ENCODE data around the gene CBLN1.

Gene CBLN1

GRCh38 chr16:49277766-49278566 lies 3.7 kb downstream of the CBLN1 start:
- WGBS (ENCODE audit: insufficient coverage, insufficient read length): no CpG with 5 or more reads among the region's 49 CpGs
- Histone ChIP-seq H3K36me3 (ENCODE audit: control insufficient read depth, insufficient read depth, low read length) (no peaks in the 10 kb centered on the region; the same call in 1 of the 2 replicates), H3K4me1 (ENCODE audit: control insufficient read depth, insufficient read depth, low read length) (peaks cover 10% of the 10 kb centered on the region), H3K27ac (ENCODE audit: low read length) (no peak overlapping the region), H3K9me3 (ENCODE audit: control insufficient read depth, insufficient read depth, low read length) (no peaks in the 10 kb centered on the region; the same call in 1 of the 2 replicates), H3K4me3 (ENCODE audit: low read length) (no peak overlapping the region), H3K27me3 (ENCODE audit: control insufficient read depth, insufficient read depth, low read length) (peaks cover 83% of the 10 kb centered on the region)
- DNase-seq (ENCODE audit: low read depth, low spot score): no peak

- no CpG with 5 or more reads among the region's 18 CpGs for WGBS (ENCODE audit: insufficient coverage, insufficient read length)
- Histone ChIP-seq H3K27ac (ENCODE audit: low read length) (no peak overlapping the region), H3K9me3 (ENCODE audit: control insufficient read depth, insufficient read depth, low read length) (no peaks in the 10 kb centered on the region; the same call in 1 of the 2 replicates), H3K4me3 (ENCODE audit: low read length) (no peak overlapping the region), H3K4me1 (ENCODE audit: control insufficient read depth, insufficient read depth, low read length) (peaks cover 10% of the 10 kb centered on the region), H3K36me3 (ENCODE audit: control insufficient read depth, insufficient read depth, low read length) (no peaks in the 10 kb centered on the region; the same call in 1 of the 2 replicates), H3K27me3 (ENCODE audit: control insufficient read depth, insufficient read depth, low read length) (peaks cover 85% of the 10 kb centered on the region)
- no peak for DNase-seq (ENCODE audit: low read depth, low spot score)
Observed at GRCh38 chr16:49277386-49277742, 4.3 kb downstream of the CBLN1 start.

GRCh38 chr16:49276646-49277385 lies 4.8 kb downstream of the CBLN1 start:
- peaks cover 85% of the 10 kb centered on the region for H3K27me3 ChIP-seq (ENCODE audit: control insufficient read depth, insufficient read depth, low read length)
- no peaks in the 10 kb centered on the region; the same call in 1 of the 2 replicates for H3K9me3 ChIP-seq (ENCODE audit: control insufficient read depth, insufficient read depth, low read length)
- no peak for DNase-seq (ENCODE audit: low read depth, low spot score)
- no peak overlapping the region for H3K4me3 ChIP-seq (ENCODE audit: low read length)
- no peaks in the 10 kb centered on the region; the same call in 1 of the 2 replicates for H3K36me3 ChIP-seq (ENCODE audit: control insufficient read depth, insufficient read depth, low read length)
- H3K4me1 ChIP-seq (ENCODE audit: control insufficient read depth, insufficient read depth, low read length): peaks cover 10% of the 10 kb centered on the region
- no CpG with 5 or more reads among the region's 19 CpGs for WGBS (ENCODE audit: insufficient coverage, insufficient read length)
- no peak overlapping the region for H3K27ac ChIP-seq (ENCODE audit: low read length)

- no peak for DNase-seq (ENCODE audit: low read depth, low spot score)
- H3K4me1 ChIP-seq (ENCODE audit: control insufficient read depth, insufficient read depth, low read length): peaks cover 9% of the 10 kb centered on the region
- no peak overlapping the region for H3K27ac ChIP-seq (ENCODE audit: low read length)
- no peaks in the 10 kb centered on the region; the same call in 1 of the 2 replicates for H3K9me3 ChIP-seq (ENCODE audit: control insufficient read depth, insufficient read depth, low read length)
- H3K27me3 ChIP-seq (ENCODE audit: control insufficient read depth, insufficient read depth, low read length): peaks cover 81% of the 10 kb centered on the region
- no CpG with 5 or more reads among the region's 5 CpGs for WGBS (ENCODE audit: insufficient coverage, insufficient read length)
- no peak overlapping the region for H3K4me3 ChIP-seq (ENCODE audit: low read length)
- H3K36me3 ChIP-seq (ENCODE audit: control insufficient read depth, insufficient read depth, low read length): no peaks in the 10 kb centered on the region; the same call in 1 of the 2 replicates
Observed at GRCh38 chr16:49275870-49276269, 5.8 kb downstream of the CBLN1 start.

- peak overlapping the region; percentile 29; the same call in 1 of the 2 replicates for H3K4me3 ChIP-seq (ENCODE audit: low read length)
- peaks cover 74% of the 10 kb centered on the region for H3K27me3 ChIP-seq (ENCODE audit: control insufficient read depth, insufficient read depth, low read length)
- no peak overlapping the region for H3K27ac ChIP-seq (ENCODE audit: low read length)
- H3K4me1 ChIP-seq (ENCODE audit: control insufficient read depth, insufficient read depth, low read length): peaks cover 9% of the 10 kb centered on the region
- no peaks in the 10 kb centered on the region; the same call in 1 of the 2 replicates for H3K9me3 ChIP-seq (ENCODE audit: control insufficient read depth, insufficient read depth, low read length)
- DNase-seq (ENCODE audit: low read depth, low spot score): no peak
- WGBS (ENCODE audit: insufficient coverage, insufficient read length): no CpG with 5 or more reads among the region's 34 CpGs
- no peaks in the 10 kb centered on the region; the same call in 1 of the 2 replicates for H3K36me3 ChIP-seq (ENCODE audit: control insufficient read depth, insufficient read depth, low read length)
Observed at GRCh38 chr16:49275050-49275730, 6.4 kb downstream of the CBLN1 start.

- H3K9me3 ChIP-seq (ENCODE audit: control insufficient read depth, insufficient read depth, low read length): no peaks in the 10 kb centered on the region; the same call in 1 of the 2 replicates
- no peak for DNase-seq (ENCODE audit: low read depth, low spot score)
- H3K27ac ChIP-seq (ENCODE audit: low read length): no peak overlapping the region
- H3K4me1 ChIP-seq (ENCODE audit: control insufficient read depth, insufficient read depth, low read length): peaks cover 9% of the 10 kb centered on the region
- no peaks in the 10 kb centered on the region; the same call in 1 of the 2 replicates for H3K36me3 ChIP-seq (ENCODE audit: control insufficient read depth, insufficient read depth, low read length)
- no peak overlapping the region; the same call in 1 of the 2 replicates for H3K4me3 ChIP-seq (ENCODE audit: low read length)
- no CpG with 5 or more reads among the region's 11 CpGs for WGBS (ENCODE audit: insufficient coverage, insufficient read length)
- H3K27me3 ChIP-seq (ENCODE audit: control insufficient read depth, insufficient read depth, low read length): peaks cover 68% of the 10 kb centered on the region
Observed at GRCh38 chr16:49274591-49274990, 7.0 kb downstream of the CBLN1 start.

DNA sequence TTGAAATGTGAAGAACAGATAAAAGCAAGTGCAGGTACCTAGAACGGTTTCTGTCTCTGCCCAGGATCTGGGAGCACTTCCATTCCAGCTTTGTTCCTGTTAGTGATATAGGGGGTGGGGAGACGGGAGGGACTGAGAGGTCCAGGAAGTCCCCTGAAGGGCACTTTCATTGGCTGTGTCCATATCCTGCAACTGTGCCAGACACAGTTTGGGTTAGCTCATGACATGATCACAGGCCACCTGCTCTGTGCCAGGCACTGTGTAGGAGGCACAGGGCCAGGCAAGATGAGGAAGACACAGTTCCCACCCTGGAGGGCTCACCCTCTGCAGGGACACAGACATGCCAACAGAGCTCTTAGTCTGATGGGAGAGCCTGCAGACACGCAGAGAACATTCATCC lies 7.9 kb downstream of the CBLN1 start:
- Histone ChIP-seq H3K4me1 (ENCODE audit: control insufficient read depth, insufficient read depth, low read length) (peaks cover 9% of the 10 kb centered on the region), H3K9me3 (ENCODE audit: control insufficient read depth, insufficient read depth, low read length) (no peaks in the 10 kb centered on the region; the same call in 1 of the 2 replicates), H3K36me3 (ENCODE audit: control insufficient read depth, insufficient read depth, low read length) (no peaks in the 10 kb centered on the region; the same call in 1 of the 2 replicates), H3K27ac (ENCODE audit: low read length) (no peak overlapping the region), H3K27me3 (ENCODE audit: control insufficient read depth, insufficient read depth, low read length) (peaks cover 61% of the 10 kb centered on the region), H3K4me3 (ENCODE audit: low read length) (no peak overlapping the region)
- no CpG with 5 or more reads among the region's 3 CpGs for WGBS (ENCODE audit: insufficient coverage, insufficient read length)
- DNase-seq (ENCODE audit: low read depth, low spot score): no peak

- no CpG with 5 or more reads among the region's 3 CpGs for WGBS (ENCODE audit: insufficient coverage, insufficient read length)
Observed at GRCh38 chr16:49271363-49271762, 10.3 kb downstream of the CBLN1 start.

GRCh38 chr16:49269201-49269600 lies 12.4 kb downstream of the CBLN1 start:
- H3K27ac ChIP-seq (ENCODE audit: low read length): no peak overlapping the region
- H3K9me3 ChIP-seq (ENCODE audit: control insufficient read depth, insufficient read depth, low read length): no peaks in the 10 kb centered on the region; the same call in 1 of the 2 replicates
- DNase-seq (ENCODE audit: low read depth, low spot score): no peak
- no peak overlapping the region for H3K4me3 ChIP-seq (ENCODE audit: low read length)
- H3K27me3 ChIP-seq (ENCODE audit: control insufficient read depth, insufficient read depth, low read length): peaks cover 16% of the 10 kb centered on the region
- peaks cover 3% of the 10 kb centered on the region for H3K4me1 ChIP-seq (ENCODE audit: control insufficient read depth, insufficient read depth, low read length)
- no CpG with 5 or more reads among the region's 3 CpGs for WGBS (ENCODE audit: insufficient coverage, insufficient read length)
- no peaks in the 10 kb centered on the region for H3K36me3 ChIP-seq (ENCODE audit: control insufficient read depth, insufficient read depth, low read length)

More at GRCh38 chr16:49271363-49271762, 10.3 kb downstream of the CBLN1 start:
- Histone ChIP-seq H3K27me3 (ENCODE audit: control insufficient read depth, insufficient read depth, low read length) (peaks cover 37% of the 10 kb centered on the region), H3K27ac (ENCODE audit: low read length) (no peak overlapping the region), H3K4me3 (ENCODE audit: low read length) (no peak overlapping the region), H3K9me3 (ENCODE audit: control insufficient read depth, insufficient read depth, low read length) (no peaks in the 10 kb centered on the region; the same call in 1 of the 2 replicates), H3K36me3 (ENCODE audit: control insufficient read depth, insufficient read depth, low read length) (no peaks in the 10 kb centered on the region), H3K4me1 (ENCODE audit: control insufficient read depth, insufficient read depth, low read length) (peaks cover 9% of the 10 kb centered on the region)
- no peak for DNase-seq (ENCODE audit: low read depth, low spot score)

DNA sequence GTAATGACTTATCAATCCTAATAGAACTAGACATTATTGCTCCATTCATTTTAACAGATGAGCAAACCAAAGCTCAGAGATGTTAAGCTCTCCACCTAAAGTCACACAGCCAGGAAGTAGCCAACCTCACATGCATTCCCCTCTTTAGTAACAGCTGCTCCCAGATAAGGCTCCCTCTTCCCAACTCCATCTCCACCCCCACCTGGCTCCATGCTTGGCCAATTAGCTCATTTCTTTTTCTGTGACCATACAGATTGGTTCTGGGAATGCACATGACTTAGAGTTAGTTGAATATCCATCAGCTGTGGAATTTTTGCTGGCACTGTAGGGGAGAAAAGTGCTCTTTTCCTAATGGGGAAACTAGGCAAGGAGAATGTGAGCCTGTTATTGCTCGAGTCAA lies 13.0 kb downstream of the CBLN1 start:
- Histone ChIP-seq H3K9me3 (ENCODE audit: control insufficient read depth, insufficient read depth, low read length) (no peaks in the 10 kb centered on the region; the same call in 1 of the 2 replicates), H3K27ac (ENCODE audit: low read length) (no peak overlapping the region), H3K36me3 (ENCODE audit: control insufficient read depth, insufficient read depth, low read length) (no peaks in the 10 kb centered on the region), H3K27me3 (ENCODE audit: control insufficient read depth, insufficient read depth, low read length) (peaks cover 11% of the 10 kb centered on the region), H3K4me3 (ENCODE audit: low read length) (no peak overlapping the region), H3K4me1 (ENCODE audit: control insufficient read depth, insufficient read depth, low read length) (no peaks in the 10 kb centered on the region; the same call in 1 of the 2 replicates)
- DNase-seq (ENCODE audit: low read depth, low spot score): no peak
- no CpG with 5 or more reads among the region's 1 CpG for WGBS (ENCODE audit: insufficient coverage, insufficient read length)

Measured in iPS DF 6.9 (cell line).